ENCODE measurements around the gene ADGRF3. TPM values are rescaled to one million over a fixed set of nuclear protein-coding genes. Genes with fewer than 3 reads are reported as not detected.

ADGRF3 gene
- total and polyA plus RNA-seq, 10 of the 15 experiments (the other 5 are each of a cell fraction or from before 2014, with no cell fraction given), result 0.03 to 3.1 (median 0.84) TPM

- TF ChIP-seq NR2C1 (IDR thresholded peaks at IDR 0.05) (peak; percentile 98), ZNF687 (IDR thresholded peaks at IDR 0.05) (peak; percentile 52), MTA2 (IDR thresholded peaks at IDR 0.05; ENCODE audit: low read depth) (peak; percentile 94), SUPT20H (IDR thresholded peaks at IDR 0.05; ENCODE audit: borderline replicate concordance, control insufficient read depth, low read depth, low read length) (no peak), PAX5 (IDR thresholded peaks at IDR 0.05; ENCODE audit: borderline replicate concordance, low read depth, low read length) (0 out of 2 replicates have a peak, but pooled peaks have one; percentile 28), RAD21 (IDR thresholded peaks at IDR 0.05; ENCODE audit: insufficient read depth, low read depth, low read length) (no peak), CHD4 (IDR thresholded peaks at IDR 0.05) (no peak), E4F1 (IDR thresholded peaks at IDR 0.05; ENCODE audit: borderline replicate concordance, partially characterized antibody) (peak; percentile 45), BACH1 (IDR thresholded peaks at IDR 0.05; ENCODE audit: borderline replicate concordance) (peak; percentile 70; the same call in 1 of the 2 replicates), ZNF384 (IDR thresholded peaks at IDR 0.05; ENCODE audit: borderline replicate concordance, low read depth, low read length) (no peak), CBX5 (IDR thresholded peaks at IDR 0.05; ENCODE audit: low read depth) (no peak), TCF12 (IDR thresholded peaks at IDR 0.05; ENCODE audit: low read depth, low read length) (peak; percentile 40; the same call in 1 of the 2 replicates), E2F4 (IDR thresholded peaks at IDR 0.05; ENCODE audit: low read depth, low read length) (no peak), ZZZ3 (IDR thresholded peaks at IDR 0.05; ENCODE audit: control insufficient read depth, insufficient read length, low read depth) (no peak), EZH2 (IDR thresholded peaks at IDR 0.05; ENCODE audit: borderline replicate concordance, control insufficient read depth, low read depth, low read length) (no peak), ZNF207 (IDR thresholded peaks at IDR 0.05; ENCODE audit: borderline replicate concordance) (no peak; the same call in 1 of the 2 replicates), NKRF (conservative IDR thresholded peaks at IDR 0.05) (peak; percentile 89), GABPA (IDR thresholded peaks at IDR 0.05; ENCODE audit: low read depth) (no peak), TCF7 (IDR thresholded peaks at IDR 0.05; ENCODE audit: borderline replicate concordance) (no peak)
Observed at GRCh38 chr2:26345545-26346453, 790 bp downstream of the ADGRF3 start, which contains the start of gene SELENOI (continued).

Measured in GM12878 (cell line).